ENCODE results near the gene CHST11.

CHST11 gene

GRCh38 chr12:104502638-104503037 is 45.9 kb downstream of the CHST11 start:
- no peak overlapping the region for H3K27ac ChIP-seq
- no peak for TF ChIP-seq ZFX (IDR thresholded peaks at IDR 0.05; ENCODE audit: borderline replicate concordance)

GRCh38 chr12:104503191-104503590 is 46.4 kb downstream of the CHST11 start:
- H3K27ac ChIP-seq: no peak overlapping the region
- TF ChIP-seq CTCF (IDR thresholded peaks at IDR 0.05): no peak
- no peak for TF ChIP-seq ZFX (IDR thresholded peaks at IDR 0.05; ENCODE audit: borderline replicate concordance)

GRCh38 chr12:104504146-104504545 is 47.4 kb downstream of the CHST11 start:
- TF ChIP-seq ZFX (IDR thresholded peaks at IDR 0.05; ENCODE audit: borderline replicate concordance) (no peak), CTCF (IDR thresholded peaks at IDR 0.05) (no peak)
- no peak overlapping the region for H3K27ac ChIP-seq

- H3K27ac ChIP-seq: no peak overlapping the region
Measured at GRCh38 chr12:104505095-104505818, 48.5 kb downstream of the CHST11 start.

GRCh38 chr12:104506676-104507401 is 50.1 kb downstream of the CHST11 start:
- TF ChIP-seq ZFX (IDR thresholded peaks at IDR 0.05; ENCODE audit: borderline replicate concordance) (no peak), CTCF (IDR thresholded peaks at IDR 0.05) (no peak)
- no peak overlapping the region for H3K27ac ChIP-seq

More at GRCh38 chr12:104505095-104505818, 48.5 kb downstream of the CHST11 start:
- TF ChIP-seq CTCF (IDR thresholded peaks at IDR 0.05) (no peak), ZFX (IDR thresholded peaks at IDR 0.05; ENCODE audit: borderline replicate concordance) (no peak)

- no peak overlapping the region for H3K27ac ChIP-seq
- TF ChIP-seq ZFX (IDR thresholded peaks at IDR 0.05; ENCODE audit: borderline replicate concordance) (no peak), CTCF (IDR thresholded peaks at IDR 0.05) (no peak)
Measured at GRCh38 chr12:104507672-104508071, 50.9 kb downstream of the CHST11 start.

GRCh38 chr12:104508752-104509446 is 52.2 kb downstream of the CHST11 start:
- no peak for TF ChIP-seq CTCF (IDR thresholded peaks at IDR 0.05)
- no peak for TF ChIP-seq ZFX (IDR thresholded peaks at IDR 0.05; ENCODE audit: borderline replicate concordance)

More at GRCh38 chr12:104508752-104509446, 52.2 kb downstream of the CHST11 start:
- H3K27ac ChIP-seq: no peak overlapping the region

Data from 22Rv1 (cell line).